Upper lobe of left lung (tissue), 4 donors: ENCODE data around the gene MYL6.

Source experiments
- CTCF ChIP-seq, 6 experiments: fragments of 450-650 bp in 4 of 6; fragments of 200-600 bp in 2 of 6; sonication (generic) in 2 of 6; IDR thresholded peaks; one replicate each; pipeline ENCODE4 v1.5.1; 2016 to 2019; ENCODE audit warnings: antibody characterized with exemption in 6 of 6
- EP300 ChIP-seq, 4 donors: sonication (generic); formaldehyde crosslinking; IDR thresholded peaks; one replicate each; pipeline ENCODE4 v1.5.1; 2017; ENCODE audit warnings: antibody characterized with exemption in 4 of 4, control low read depth in 2 of 4
- POLR2A ChIP-seq, 4 donors: fragments of 450-650 bp; IDR thresholded peaks; one replicate each; pipeline ENCODE4 v1.5.1; 2016 to 2017; ENCODE audit warnings: antibody characterized with exemption in 4 of 4, mild to moderate bottlenecking in 2 of 4

GRCh38 chr12:56126732-56127239, 31.4 kb upstream of the MYL6 start:
- no peak for TF ChIP-seq CTCF (IDR thresholded peaks at IDR 0.05)
- TF ChIP-seq POLR2A (IDR thresholded peaks at IDR 0.05): no peak
- TF ChIP-seq EP300 (IDR thresholded peaks at IDR 0.05): no peak
